Uterus (tissue), 4 donors: ENCODE measurements around the gene SWT1. TPM values are rescaled to one million over a fixed set of nuclear protein-coding genes. Genes with fewer than 3 reads are reported as not detected.

Source experiments
- DNase-seq, 2 donors: peaks; one replicate each; pipeline ENCODE4 v3.0.0-alpha.2; 2019 to 2020
- H3K27ac ChIP-seq, 2 donors: fragments of 200-600 bp; sonication (generic); 1 replicate in 1 of 2; 2 replicates in 1 of 2; pipeline ENCODE4 v1.5.1; 2016 to 2018
- H3K27me3 ChIP-seq, 2 donors: fragments of 200-600 bp; sonication (generic); one replicate each; pipeline ENCODE4 v1.5.1; 2018 to 2019; ENCODE audit warnings: control low read depth in 1 of 2
- H3K36me3 ChIP-seq, 2 donors: fragments of 200-600 bp; sonication (generic); one replicate each; pipeline ENCODE4 v1.5.1; 2019; ENCODE audit warnings: control low read depth in 1 of 2
- H3K4me1 ChIP-seq, 2 donors: fragments of 200-600 bp; sonication (generic); one replicate each; pipeline ENCODE4 v1.5.1; 2018 to 2019; ENCODE audit warnings: control low read depth in 1 of 2
- H3K4me3 ChIP-seq, 2 donors: fragments of 200-600 bp; sonication (generic); 1 replicate in 1 of 2; 2 replicates in 1 of 2; pipeline ENCODE4 v1.5.1; 2018 to 2019; ENCODE audit warnings: mild to moderate bottlenecking in 1 of 2
- H3K9me3 ChIP-seq, 2 donors: fragments of 200-600 bp; sonication (generic); one replicate each; pipeline ENCODE4 v1.5.1; 2019; ENCODE audit warnings: control low read depth in 1 of 2
- CTCF ChIP-seq, 4 experiments: fragments of 200-600 bp in 2 of 4; fragments of 450-650 bp in 2 of 4; sonication (generic) in 2 of 4; IDR thresholded peaks; one replicate each; pipeline ENCODE4 v1.5.1; 2016 to 2019; ENCODE audit warnings: antibody characterized with exemption in 4 of 4, mild to moderate bottlenecking in 2 of 4, moderate library complexity in 1 of 4
- POLR2A ChIP-seq, 2 donors: fragments of 450-650 bp; IDR thresholded peaks; one replicate each; pipeline ENCODE4 v1.6.1; 2016; ENCODE audit warnings: antibody characterized with exemption in 2 of 2, mild to moderate bottlenecking in 1 of 2, moderate library complexity in 1 of 2
- intact Hi-C: fragments of 100-400 bp; cut with DNase I; formaldehyde crosslinking; loops from one replicate; pipeline ENCODE4 v1.15.1; 2023; ENCODE audit warnings: low total_unique reads
- total RNA-seq, 4 donors: library from RNA; depleted of rRNA in 3 of 4; stranded (reverse); fragments of >200 nt in 3 of 4; gene quantifications; one replicate each; pipeline versions ENCODE4 v1.1.0 to v1.2.4, GENCODE V29; 2014 to 2023
- donor health status: DM: yes; HTN: yes; CAD: no.

SWT1 gene
- total RNA-seq, 4 donors from 2014 or later, result 9.2 to 29.4 (median 17.5) TPM

- no peak overlapping the region for H3K27ac ChIP-seq
- DNase-seq, result no peak
- H3K27me3 ChIP-seq, result no peaks in the 10 kb centered on the region
- H3K4me3 ChIP-seq, result no peak overlapping the region
- TF ChIP-seq POLR2A (IDR thresholded peaks at IDR 0.05) (no peak), CTCF (IDR thresholded peaks at IDR 0.05) (no peak)
- H3K36me3 ChIP-seq, result no peaks in the 10 kb centered on the region
- intact Hi-C loops, result no loop called here
- peaks cover 6 to 14% of the 10 kb centered on the region in 2 donors for H3K4me1 ChIP-seq
- H3K9me3 ChIP-seq, result no peaks in the 10 kb centered on the region
Observed at GRCh38 chr1:185312361-185313138, 155.6 kb downstream of the SWT1 start.

DNA sequence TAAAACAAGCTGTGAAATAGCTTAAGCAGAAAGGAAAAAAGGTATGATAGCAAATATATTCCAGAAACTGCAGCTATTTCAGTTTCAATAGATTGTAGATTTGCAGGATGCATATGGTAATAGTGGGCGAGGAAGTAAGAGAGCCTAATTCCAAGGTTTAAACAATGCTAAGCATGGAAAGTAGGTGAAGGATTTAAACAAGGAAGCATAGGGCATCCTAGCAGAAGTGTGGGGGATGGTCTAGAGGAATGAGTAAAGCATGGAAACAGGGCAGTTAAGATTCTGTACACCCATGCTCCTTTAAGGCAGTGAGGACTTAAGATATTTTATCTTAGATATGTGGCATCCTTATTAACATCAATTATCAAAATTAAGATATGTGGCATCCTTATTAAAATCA is 157.4 kb downstream of the SWT1 start:
- peaks cover 10 to 14% of the 10 kb centered on the region in 2 donors for H3K4me1 ChIP-seq
- no peaks in the 10 kb centered on the region for H3K9me3 ChIP-seq
- no peak overlapping the region for H3K4me3 ChIP-seq
- intact Hi-C loops, result no loop called here
- H3K27me3 ChIP-seq, result no peaks in the 10 kb centered on the region
- no peak for DNase-seq
- no peaks in the 10 kb centered on the region for H3K36me3 ChIP-seq
- no peak for TF ChIP-seq POLR2A (IDR thresholded peaks at IDR 0.05)
- H3K27ac ChIP-seq, result no peak overlapping the region

DNA sequence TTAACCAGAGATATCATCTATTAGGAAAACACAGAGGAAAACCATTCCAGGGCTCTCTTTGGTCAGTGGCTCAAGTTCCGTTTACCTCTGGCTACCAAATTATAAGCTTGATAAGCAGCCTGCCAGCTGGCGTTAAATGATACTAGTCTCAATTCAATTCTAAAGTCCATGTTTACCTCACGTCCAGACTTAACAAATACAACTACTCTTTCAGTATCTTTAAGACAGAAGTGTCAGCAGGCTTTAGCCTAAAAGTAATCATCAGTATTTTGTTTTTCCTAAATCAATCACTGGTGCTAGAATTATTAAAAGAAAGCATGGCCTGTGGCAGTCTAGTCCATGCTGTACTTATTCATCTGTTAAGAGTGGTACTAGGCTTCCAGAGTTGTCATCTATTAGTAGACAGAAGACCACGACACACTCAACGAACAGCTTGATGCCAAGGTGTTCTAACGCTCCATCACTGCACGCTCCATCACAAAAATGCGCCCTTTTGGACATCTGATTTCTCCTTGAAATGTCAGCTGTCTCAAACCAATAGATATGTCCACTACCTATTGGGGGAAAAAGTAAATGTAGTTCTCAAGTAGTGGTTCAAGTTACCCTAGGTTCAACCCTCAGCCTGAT is 158.6 kb downstream of the SWT1 start:
- H3K27me3 ChIP-seq, result no peaks in the 10 kb centered on the region
- TF ChIP-seq POLR2A (IDR thresholded peaks at IDR 0.05) (no peak), CTCF (IDR thresholded peaks at IDR 0.05) (no peak)
- peaks cover 10 to 14% of the 10 kb centered on the region in 2 donors for H3K4me1 ChIP-seq
- no peaks in the 10 kb centered on the region for H3K36me3 ChIP-seq
- peak overlapping the region; percentile 68 to 75 for H3K4me3 ChIP-seq
- H3K9me3 ChIP-seq, result no peaks in the 10 kb centered on the region
- intact Hi-C loops, result no loop called here
- peak overlapping the region; percentile 92 to 95 for H3K27ac ChIP-seq
- DNase-seq, result no peak

- Histone ChIP-seq H3K9me3 (no peaks in the 10 kb centered on the region), H3K36me3 (no peaks in the 10 kb centered on the region), H3K27ac (peak overlapping the region; percentile 92 to 95), H3K27me3 (no peaks in the 10 kb centered on the region), H3K4me3 (peak overlapping the region; percentile 68 to 75), H3K4me1 (peaks cover 10 to 14% of the 10 kb centered on the region in 2 donors)
- no peak for TF ChIP-seq CTCF (IDR thresholded peaks at IDR 0.05)
- TF ChIP-seq POLR2A (IDR thresholded peaks at IDR 0.05), result peak; percentile 47 to 63
- peak; percentile 93 to 95 for DNase-seq
- intact Hi-C loops, result no loop called here
Observed at GRCh38 chr1:185316163-185317033, 159.4 kb downstream of the SWT1 start.

DNA sequence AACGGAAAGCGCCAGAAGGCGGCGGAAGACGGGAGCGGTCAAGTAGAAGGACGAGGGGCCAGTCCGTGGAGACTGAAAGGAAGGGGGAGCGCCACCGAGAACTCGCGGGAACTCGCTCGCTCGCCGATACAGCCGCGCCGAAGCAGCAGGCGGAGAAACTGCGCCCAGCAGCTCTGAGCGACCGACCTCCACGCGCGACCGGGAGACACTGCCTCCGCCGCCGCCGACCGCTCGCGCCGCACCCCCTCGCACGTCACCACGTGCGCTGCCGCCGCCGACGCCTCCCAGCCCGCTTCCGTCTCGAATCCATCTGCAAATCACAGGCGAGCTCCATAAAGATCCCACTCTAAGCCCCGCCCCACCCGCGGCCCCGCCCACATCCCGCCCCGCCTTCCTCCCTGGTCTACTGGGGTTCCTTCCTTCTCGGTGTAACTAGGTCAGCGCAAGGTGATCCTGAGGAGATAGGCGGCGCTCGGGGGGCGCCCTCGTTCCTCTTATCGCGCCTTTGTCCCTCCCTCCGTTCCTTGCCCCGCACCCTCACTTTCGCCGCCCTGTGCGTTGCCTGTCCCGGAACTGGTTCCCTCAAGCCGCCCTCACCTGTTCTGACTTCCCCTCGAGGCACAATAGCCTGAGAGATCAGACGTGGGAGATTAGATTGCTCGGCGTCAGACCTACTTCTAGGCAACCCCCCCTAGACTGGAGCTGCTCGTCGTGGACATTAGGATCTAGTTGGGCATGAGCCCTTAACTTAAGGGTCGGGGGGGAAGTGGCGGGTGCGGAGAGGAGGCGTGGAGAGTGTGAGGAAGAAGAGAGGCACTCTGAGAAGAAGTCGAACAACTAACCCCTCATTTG is 160.3 kb downstream of the SWT1 start, which contains the start of gene IVNS1ABP:
Gene IVNS1ABP (minus strand): TSS at position 210 of the 852 bp plus-strand sequence. CDS start 7,750 bp downstream, outside the sequence.
- Histone ChIP-seq H3K4me3 (peak within 1 kb of the TSS; percentile 68 to 75), H3K9me3 (no peaks in the 10 kb centered on the region), H3K27me3 (no peaks in the 10 kb centered on the region), H3K4me1 (peaks cover 10 to 14% of the 10 kb centered on the region in 2 donors), H3K36me3 (no peaks in the 10 kb centered on the region), H3K27ac (peak within 1 kb of the TSS; percentile 92 to 95)
- DNase-seq, result peak; percentile 93
- intact Hi-C loops, result no loop called here
- TF ChIP-seq CTCF (IDR thresholded peaks at IDR 0.05) (peak in 3 of 4 experiments; percentile 6 to 28 (median 24)), POLR2A (IDR thresholded peaks at IDR 0.05) (peak; percentile 91 to 95)
